Tibial artery (tissue), 4 donors: ENCODE data around the gene ABCB8.
A peak's percentile ranks its signal among the peaks of the same experiment; 100 is the strongest.
"Not testable (repeated sequence)": the region's sequence is repeated elsewhere in the genome, so short reads cannot be mapped to it uniquely, and the experiment has no call there.

Source experiments
- DNase-seq, 2 donors: peaks; one replicate each; pipeline ENCODE4 v3.0.0-alpha.2; 2019
- H3K27ac ChIP-seq, 2 donors: fragments of 200-600 bp; sonication (generic) in 1 of 2; 1 replicate in 1 of 2; 2 replicates in 1 of 2; pipeline ENCODE4 v1.5.1; 2018 to 2019; ENCODE audit warnings: mild to moderate bottlenecking in 1 of 2
- H3K27me3 ChIP-seq, 2 donors: fragments of 200-600 bp; sonication (generic) in 1 of 2; one replicate each; pipeline versions ENCODE4 v1.5.1 to v1.6.0; 2016 to 2019
- H3K36me3 ChIP-seq, 3 donors: fragments of 200-600 bp; sonication (generic) in 2 of 3; one replicate each; pipeline ENCODE4 v1.5.1; 2016 to 2019; ENCODE audit warnings: mild to moderate bottlenecking in 2 of 3
- H3K4me1 ChIP-seq, 4 donors: fragments of 200-600 bp; sonication (generic) in 2 of 4; 1 replicate in 3 of 4; 2 replicates in 1 of 4; pipeline ENCODE4 v1.5.1; 2016 to 2019
- H3K4me3 ChIP-seq, 2 donors: fragments of 200-600 bp; sonication (generic) in 1 of 2; 1 replicate in 1 of 2; 2 replicates in 1 of 2; pipeline ENCODE4 v1.5.1; 2018 to 2019; ENCODE audit warnings: mild to moderate bottlenecking in 2 of 2
- H3K9me3 ChIP-seq, 3 donors: fragments of 200-600 bp; sonication (generic) in 1 of 3; one replicate each; pipeline ENCODE4 v1.5.1; 2016 to 2019
- CTCF ChIP-seq, 2 experiments: fragments of 200-600 bp in 1 of 2; fragments of 450-650 bp in 1 of 2; IDR thresholded peaks; one replicate each; pipeline ENCODE4 v1.5.1; 2017 to 2019; ENCODE audit warnings: antibody characterized with exemption in 2 of 2, mild to moderate bottlenecking in 1 of 2, moderate library complexity in 1 of 2
- intact Hi-C: fragments of 100-400 bp; cut with DNase I; formaldehyde crosslinking; loops from one replicate; pipeline ENCODE4 v1.15.0; 2023; ENCODE audit warnings: low total_unique reads

Gene ABCB8

DNA sequence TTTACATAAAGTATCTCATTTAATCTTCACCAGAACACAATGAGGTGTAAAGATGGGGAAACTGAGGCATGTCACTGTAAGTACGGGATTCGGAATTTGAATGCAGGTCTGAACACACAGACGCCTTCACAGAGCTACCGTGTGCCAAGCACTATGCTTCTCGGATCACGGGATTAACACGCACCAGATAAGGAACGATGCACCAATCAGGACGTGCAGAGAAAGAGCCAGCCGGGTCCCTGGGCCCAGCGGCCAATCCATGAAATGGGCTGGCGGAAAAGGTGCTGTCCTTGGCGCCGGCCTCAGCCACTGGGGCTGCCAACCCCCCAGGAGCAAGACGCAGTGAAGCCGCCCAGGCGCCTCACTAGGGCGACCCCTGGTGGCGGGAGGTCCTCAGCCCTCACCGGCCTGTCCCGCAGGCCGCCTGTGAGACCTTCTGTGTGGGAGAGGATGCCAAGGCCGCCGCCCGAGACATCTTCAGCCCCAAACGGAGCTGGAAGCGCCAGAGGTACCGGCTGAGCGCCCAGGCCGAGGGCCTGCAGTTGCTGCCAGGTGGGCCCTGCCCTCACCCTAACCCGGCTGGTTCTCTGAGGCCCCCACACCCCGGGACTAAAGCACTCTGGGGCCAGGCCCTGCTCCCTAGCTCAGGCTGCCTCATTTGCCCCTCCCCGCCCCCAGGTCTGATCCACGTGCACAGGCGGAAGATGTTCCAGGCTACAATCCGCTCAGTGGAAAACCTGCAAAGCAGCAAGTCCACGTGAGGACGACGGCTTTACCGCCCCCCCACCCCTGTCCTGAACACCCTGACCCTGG is 19.5 kb upstream of the ABCB8 start:
- TF ChIP-seq CTCF (IDR thresholded peaks at IDR 0.05), result peak; percentile 45 to 61
- no peaks in the 10 kb centered on the region for H3K9me3 ChIP-seq
- DNase-seq, result no peak
- H3K4me1 ChIP-seq, result peaks cover 0 to 22% (median 9%) of the 10 kb centered on the region in 4 donors
- no peaks in the 10 kb centered on the region for H3K36me3 ChIP-seq
- H3K4me3 ChIP-seq, result no peak overlapping the region
- intact Hi-C loops, result loop anchor here (5.0 kb wide), 1 partner anchor 111 kb away; no protein-coding TSS in a partner anchor
- H3K27me3 ChIP-seq, result peaks cover 0 to 63% of the 10 kb centered on the region in 2 donors
- H3K27ac ChIP-seq, result no peak overlapping the region

GRCh38 chr7:151009327-151010036 is 18.8 kb upstream of the ABCB8 start:
- intact Hi-C loops, result loop anchor here (5.0 to 10.0 kb wide), 2 partner anchors 105 to 112 kb away; no protein-coding TSS in a partner anchor
- no peaks in the 10 kb centered on the region for H3K36me3 ChIP-seq
- DNase-seq, result no peak
- no peaks in the 10 kb centered on the region for H3K9me3 ChIP-seq
- peaks cover 0 to 71% of the 10 kb centered on the region in 2 donors for H3K27me3 ChIP-seq
- TF ChIP-seq CTCF (IDR thresholded peaks at IDR 0.05), result no peak
- H3K4me3 ChIP-seq, result no peak overlapping the region
- H3K27ac ChIP-seq, result no peak overlapping the region
- peaks cover 0 to 29% (median 14%) of the 10 kb centered on the region in 4 donors for H3K4me1 ChIP-seq

DNA sequence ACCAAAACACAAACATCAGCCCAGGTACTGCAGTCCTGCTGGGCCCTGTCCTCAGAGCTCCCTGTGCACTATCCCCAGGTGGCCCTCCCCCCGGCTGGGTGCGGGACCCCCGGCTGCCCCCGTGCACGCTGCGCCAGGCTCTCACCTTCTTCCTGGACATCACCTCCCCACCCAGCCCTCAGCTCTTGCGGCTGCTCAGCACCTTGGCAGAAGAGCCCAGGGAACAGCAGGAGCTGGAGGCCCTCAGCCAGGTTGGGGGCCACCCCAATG is 18.3 kb upstream of the ABCB8 start:
- DNase-seq, result no peak
- Histone ChIP-seq H3K36me3 (no peaks in the 10 kb centered on the region), H3K27ac (no peak overlapping the region), H3K4me1 (peaks cover 0 to 29% (median 14%) of the 10 kb centered on the region in 4 donors), H3K27me3 (peaks cover 0 to 76% of the 10 kb centered on the region in 2 donors), H3K4me3 (no peak overlapping the region), H3K9me3 (no peaks in the 10 kb centered on the region)
- intact Hi-C loops, result loop anchor here (10.0 kb wide), 1 partner anchor 105 kb away; no protein-coding TSS in a partner anchor
- no peak for TF ChIP-seq CTCF (IDR thresholded peaks at IDR 0.05)

DNA sequence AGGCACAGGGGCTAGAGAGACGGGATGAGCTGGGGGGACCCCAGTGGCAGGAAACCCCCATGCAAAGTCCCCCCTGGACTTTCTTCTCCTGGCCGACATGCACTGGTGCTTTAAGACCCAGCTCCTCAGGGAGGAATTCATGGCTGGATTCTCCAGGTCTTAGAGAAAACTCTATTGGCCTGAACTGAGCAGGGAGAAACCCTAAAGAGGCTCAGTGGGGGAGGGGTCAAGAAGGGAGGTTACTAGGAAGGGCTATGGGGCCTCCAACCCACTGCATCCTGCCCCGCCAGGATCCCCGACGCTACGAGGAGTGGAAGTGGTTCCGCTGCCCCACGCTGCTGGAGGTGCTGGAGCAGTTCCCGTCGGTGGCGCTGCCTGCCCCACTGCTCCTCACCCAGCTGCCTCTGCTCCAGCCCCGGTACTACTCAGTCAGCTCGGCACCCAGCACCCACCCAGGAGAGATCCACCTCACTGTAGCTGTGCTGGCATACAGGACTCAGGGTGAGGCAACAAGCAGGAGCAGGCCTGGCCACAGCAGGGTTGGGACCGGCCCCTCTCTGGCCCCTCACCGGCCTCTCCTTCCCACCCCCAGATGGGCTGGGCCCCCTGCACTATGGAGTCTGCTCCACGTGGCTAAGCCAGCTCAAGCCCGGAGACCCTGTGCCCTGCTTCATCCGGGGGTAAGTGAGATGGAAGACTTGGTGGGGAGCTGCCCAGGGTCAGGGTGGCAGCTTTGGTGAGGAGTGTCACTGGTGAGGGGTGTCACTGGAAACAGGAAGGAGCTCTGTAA is 17.7 kb upstream of the ABCB8 start:
- Histone ChIP-seq H3K27ac (no peak overlapping the region), H3K4me1 (peaks cover 0 to 29% (median 14%) of the 10 kb centered on the region in 4 donors), H3K9me3 (no peaks in the 10 kb centered on the region), H3K36me3 (no peaks in the 10 kb centered on the region), H3K27me3 (peaks cover 0 to 81% of the 10 kb centered on the region in 2 donors), H3K4me3 (no peak overlapping the region)
- no peak for TF ChIP-seq CTCF (IDR thresholded peaks at IDR 0.05)
- no peak for DNase-seq
- intact Hi-C loops, result loop anchor here (10.0 kb wide), 1 partner anchor 104 kb away; no protein-coding TSS in a partner anchor

DNA sequence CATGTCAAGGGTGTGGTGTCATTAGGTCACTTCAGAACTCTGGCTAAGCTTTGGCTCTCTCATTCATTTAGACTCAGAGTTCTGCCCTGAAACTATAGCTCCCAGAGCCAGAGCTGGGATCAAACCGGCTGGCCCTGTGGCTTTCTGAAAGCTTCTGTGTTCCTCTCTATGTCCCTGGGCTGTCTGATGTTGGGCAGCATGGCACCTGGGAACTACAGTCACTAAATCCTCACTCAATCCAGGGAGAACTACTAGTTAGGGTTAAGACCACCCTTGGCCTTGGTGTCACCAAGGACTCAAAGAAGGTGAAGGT is 17.2 kb upstream of the ABCB8 start:
- TF ChIP-seq CTCF (IDR thresholded peaks at IDR 0.05), result no peak
- DNase-seq, result no peak
- Histone ChIP-seq H3K4me3 (no peak overlapping the region), H3K27ac (no peak overlapping the region), H3K9me3 (no peaks in the 10 kb centered on the region), H3K27me3 (peaks cover 0 to 87% of the 10 kb centered on the region in 2 donors), H3K4me1 (peaks cover 0 to 29% (median 14%) of the 10 kb centered on the region in 4 donors), H3K36me3 (no peaks in the 10 kb centered on the region)
- intact Hi-C loops, result loop anchor here (10.0 kb wide), 1 partner anchor 104 kb away; no protein-coding TSS in a partner anchor

DNA sequence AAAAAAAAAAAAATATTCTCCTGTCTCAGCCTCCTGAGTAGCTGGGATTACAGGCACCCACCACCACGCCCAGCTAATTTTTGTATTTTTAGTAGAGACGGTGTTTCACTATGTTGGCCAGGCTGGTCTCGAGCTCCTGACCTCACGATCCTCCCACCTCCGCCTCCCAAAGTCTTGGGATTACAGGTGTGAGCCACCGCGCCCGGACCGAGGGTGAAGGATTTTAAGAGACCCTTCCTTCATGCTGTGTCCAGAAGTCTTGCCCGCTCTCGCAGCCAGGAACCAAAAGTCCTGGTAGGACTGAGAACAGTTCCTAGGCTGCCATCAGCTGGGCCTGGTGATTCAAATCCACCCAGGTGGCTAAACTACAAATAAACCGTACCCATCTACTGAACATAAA is 16.6 kb upstream of the ABCB8 start:
- peaks cover 0 to 29% (median 14%) of the 10 kb centered on the region in 4 donors for H3K4me1 ChIP-seq
- H3K27ac ChIP-seq, H3K4me3 ChIP-seq, DNase-seq, H3K9me3 ChIP-seq, H3K36me3 ChIP-seq: not testable (repeated sequence)
- peaks cover 0 to 92% of the 10 kb centered on the region in 2 donors for H3K27me3 ChIP-seq
- intact Hi-C loops, result loop anchor here (10.0 kb wide), 1 partner anchor 103 kb away; no protein-coding TSS in a partner anchor
